ENCODE data around the gene PLA2G4B.

The PLA2G4B gene

GRCh38 chr15:41806291-41807181, 32.1 kb upstream of the PLA2G4B start:
- in situ Hi-C loops (cut with HindIII; ENCODE audit: low sequenced_read_pairs): no loop called here

- in situ Hi-C loops (cut with HindIII; ENCODE audit: low sequenced_read_pairs): no loop called here
Observed at GRCh38 chr15:41809121-41809520, 29.5 kb upstream of the PLA2G4B start.

DNA sequence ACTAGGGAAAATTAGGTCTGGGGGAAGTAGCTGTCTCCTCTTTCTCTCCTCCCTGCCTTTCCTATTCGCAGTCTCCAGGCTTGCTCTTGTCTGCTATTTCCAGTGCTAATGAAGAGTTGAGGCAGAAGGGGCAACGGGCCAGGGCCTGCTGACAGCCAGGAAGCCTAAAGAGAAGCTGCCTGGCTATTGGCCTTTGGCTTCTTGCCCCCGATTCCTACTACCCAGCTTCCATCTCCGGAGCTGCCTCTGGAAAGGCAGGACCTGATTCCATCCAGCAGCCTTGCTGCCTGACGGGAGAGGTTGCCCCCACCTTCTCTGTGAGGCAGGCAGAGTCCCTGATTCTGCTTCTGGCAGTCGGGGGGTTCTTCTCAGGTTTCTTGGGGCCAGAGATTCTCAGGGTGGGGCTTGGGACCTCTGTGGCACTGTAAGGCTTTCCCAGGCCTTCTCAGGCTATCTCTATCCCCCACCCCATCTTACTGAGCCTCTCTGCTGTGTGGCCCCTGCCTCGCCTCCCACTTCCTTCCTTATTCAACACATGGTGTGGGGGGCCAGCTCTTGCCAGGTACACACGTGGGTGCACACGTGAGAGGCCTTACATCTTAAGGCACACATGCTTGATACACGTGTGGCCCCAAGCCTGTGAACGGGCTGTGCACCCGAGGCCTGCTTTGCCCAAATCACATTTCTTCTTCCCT, 29.0 kb upstream of the PLA2G4B start:
- in situ Hi-C loops (cut with HindIII; ENCODE audit: low sequenced_read_pairs): no loop called here

DNA sequence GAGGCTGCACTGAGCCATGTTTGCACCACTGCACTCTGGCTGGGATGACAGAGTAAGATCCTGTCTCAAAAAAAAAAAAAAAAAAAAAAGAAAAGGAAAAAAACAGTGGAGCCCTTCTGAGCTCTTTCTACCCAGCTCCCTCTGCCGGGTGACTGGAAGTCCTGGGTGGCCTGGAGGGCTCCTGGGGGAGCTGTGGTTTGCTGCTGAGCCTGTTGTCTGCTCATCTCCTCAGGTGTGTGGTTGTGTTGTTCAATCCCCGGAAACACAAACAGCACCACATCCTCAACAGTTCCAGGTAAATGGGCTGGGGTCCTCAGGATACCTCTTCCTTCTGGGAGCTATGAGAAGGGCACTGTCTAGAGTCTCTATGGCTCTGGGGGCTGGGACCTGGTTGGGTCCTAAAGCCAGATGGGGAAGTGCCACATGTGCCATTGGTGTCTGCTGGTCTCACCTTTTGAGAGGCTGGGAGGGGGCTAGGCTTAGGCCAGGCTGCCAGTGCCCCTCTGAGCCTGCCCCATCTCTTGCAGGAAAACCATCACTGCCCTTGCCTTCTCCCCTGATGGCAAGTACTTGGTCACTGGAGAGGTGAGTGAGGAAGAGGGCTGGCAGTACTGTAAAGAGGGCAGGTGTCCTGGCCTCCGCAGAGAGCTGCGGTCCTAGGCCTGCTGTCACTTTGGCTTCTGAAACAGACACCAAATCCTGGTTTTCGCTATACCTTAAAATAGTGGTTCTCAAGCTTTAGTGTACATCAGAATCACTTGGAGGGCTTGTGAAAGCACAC, 27.8 kb upstream of the PLA2G4B start:
- in situ Hi-C loops (cut with HindIII; ENCODE audit: low sequenced_read_pairs): no loop called here

GRCh38 chr15:41811432-41812195, 27.0 kb upstream of the PLA2G4B start:
- in situ Hi-C loops (cut with HindIII; ENCODE audit: low sequenced_read_pairs): no loop called here

- in situ Hi-C loops (cut with HindIII; ENCODE audit: low sequenced_read_pairs): no loop called here
Observed at GRCh38 chr15:41812820-41813375, 25.7 kb upstream of the PLA2G4B start.

- in situ Hi-C loops (cut with HindIII; ENCODE audit: low sequenced_read_pairs): no loop called here
Observed at GRCh38 chr15:41813426-41813825, 25.2 kb upstream of the PLA2G4B start.

DNA sequence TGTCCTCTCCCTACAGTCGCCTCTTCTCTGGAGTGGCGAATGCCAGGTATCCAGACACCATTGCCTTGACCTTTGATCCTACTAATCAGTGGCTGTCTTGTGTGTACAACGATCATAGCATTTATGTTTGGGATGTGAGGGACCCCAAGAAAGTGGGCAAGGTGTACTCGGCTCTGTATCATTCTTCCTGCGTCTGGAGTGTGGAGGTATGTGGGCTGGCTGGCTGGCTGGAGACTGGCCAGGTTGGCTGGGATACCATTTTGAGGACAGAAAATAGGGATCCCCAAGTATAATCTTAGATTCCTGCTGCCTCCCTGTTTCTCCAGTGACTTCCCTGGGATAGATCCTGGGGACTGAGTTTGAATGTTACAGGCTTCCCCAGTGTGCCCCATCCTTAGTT, 24.1 kb upstream of the PLA2G4B start:
- in situ Hi-C loops (cut with HindIII; ENCODE audit: low sequenced_read_pairs): no loop called here

GRCh38 chr15:41816788-41817187, 21.9 kb upstream of the PLA2G4B start:
- in situ Hi-C loops (cut with HindIII; ENCODE audit: low sequenced_read_pairs): no loop called here

DNA sequence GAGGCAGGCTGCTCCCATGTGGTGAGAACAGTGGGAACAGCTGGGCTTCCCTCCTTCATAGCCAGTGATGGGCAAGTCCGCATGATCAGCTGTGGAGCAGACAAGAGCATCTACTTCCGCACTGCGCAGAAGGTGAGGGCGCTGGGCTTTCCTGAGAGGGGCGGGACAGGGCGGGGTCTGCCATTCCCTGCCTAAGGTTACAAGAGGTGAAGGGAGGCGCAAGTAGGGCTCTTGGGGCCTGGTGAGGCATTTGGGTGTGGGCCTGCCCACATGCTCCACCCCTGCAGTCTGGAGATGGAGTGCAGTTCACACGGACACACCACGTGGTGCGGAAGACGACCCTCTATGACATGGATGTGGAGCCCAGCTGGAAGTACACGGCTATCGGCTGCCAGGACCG, 21.3 kb upstream of the PLA2G4B start:
- in situ Hi-C loops (cut with HindIII; ENCODE audit: low sequenced_read_pairs): no loop called here

GRCh38 chr15:41817781-41818180, 20.9 kb upstream of the PLA2G4B start:
- in situ Hi-C loops (cut with HindIII; ENCODE audit: low sequenced_read_pairs): no loop called here

- in situ Hi-C loops (cut with HindIII; ENCODE audit: low sequenced_read_pairs): no loop called here
Observed at GRCh38 chr15:41819455-41820050, 19.1 kb upstream of the PLA2G4B start.

GRCh38 chr15:41820791-41821423, 17.7 kb upstream of the PLA2G4B start:
- in situ Hi-C loops (cut with HindIII; ENCODE audit: low sequenced_read_pairs): no loop called here

GRCh38 chr15:41821831-41822230, 16.8 kb upstream of the PLA2G4B start:
- in situ Hi-C loops (cut with HindIII; ENCODE audit: low sequenced_read_pairs): no loop called here

GRCh38 chr15:41822471-41822870, 16.2 kb upstream of the PLA2G4B start:
- in situ Hi-C loops (cut with HindIII; ENCODE audit: low sequenced_read_pairs): no loop called here

GRCh38 chr15:41822957-41823356, 15.7 kb upstream of the PLA2G4B start:
- in situ Hi-C loops (cut with HindIII; ENCODE audit: low sequenced_read_pairs): no loop called here

- in situ Hi-C loops (cut with HindIII; ENCODE audit: low sequenced_read_pairs): no loop called here
Observed at GRCh38 chr15:41823502-41823901, 15.1 kb upstream of the PLA2G4B start.

- in situ Hi-C loops (cut with HindIII; ENCODE audit: low sequenced_read_pairs): no loop called here
Observed at GRCh38 chr15:41824062-41824745, 14.4 kb upstream of the PLA2G4B start.

- in situ Hi-C loops (cut with HindIII; ENCODE audit: low sequenced_read_pairs): no loop called here
Observed at GRCh38 chr15:41825145-41825544, 13.5 kb upstream of the PLA2G4B start.

Measured in DLD1 (cell line).